Measurements from ENCODE around the gene ATP8B4.
"Not testable (repeated sequence)": the region's sequence is repeated elsewhere in the genome, so short reads cannot be mapped to it uniquely, and the experiment has no call there.

Gene ATP8B4

GRCh38 chr15:50119063-50120040 lies at the start of gene ATP8B4:
ATP8B4 (minus strand) TSS chr15:50119233; CDS start chr15:50106966, 12,267 bp downstream.
- DNase-seq, result no peak

GRCh38 chr15:50168379-50168778 lies 49.3 kb upstream of the ATP8B4 start:
- no peak for DNase-seq

GRCh38 chr15:50167110-50167509 lies 48.1 kb upstream of the ATP8B4 start:
- DNase-seq, result no peak

GRCh38 chr15:50166216-50166615 lies 47.2 kb upstream of the ATP8B4 start:
- DNase-seq, result no peak

- DNase-seq, result no peak
Observed at GRCh38 chr15:50164458-50164857, 45.4 kb upstream of the ATP8B4 start.

GRCh38 chr15:50163719-50164410 lies 44.8 kb upstream of the ATP8B4 start:
- no peak for DNase-seq

- no peak for DNase-seq
Observed at GRCh38 chr15:50162969-50163718, 44.1 kb upstream of the ATP8B4 start.

- DNase-seq, result not testable (repeated sequence)
Observed at GRCh38 chr15:50158236-50158635, 39.2 kb upstream of the ATP8B4 start.

- no peak for DNase-seq
Observed at GRCh38 chr15:50151476-50151875, 32.4 kb upstream of the ATP8B4 start.

- DNase-seq, result no peak
Observed at GRCh38 chr15:50150851-50151250, 31.8 kb upstream of the ATP8B4 start.

- DNase-seq, result no peak
Observed at GRCh38 chr15:50150349-50150748, 31.3 kb upstream of the ATP8B4 start.

- peak; percentile 3 to 14 for DNase-seq
Observed at GRCh38 chr15:50149090-50149489, 30.1 kb upstream of the ATP8B4 start.

GRCh38 chr15:50148362-50148963 lies 29.4 kb upstream of the ATP8B4 start:
- peak; percentile 45 to 81 for DNase-seq

- DNase-seq, result no peak
Observed at GRCh38 chr15:50146632-50147031, 27.6 kb upstream of the ATP8B4 start.

GRCh38 chr15:50145451-50145872 lies 26.4 kb upstream of the ATP8B4 start:
- DNase-seq, result peak; percentile 31 to 80

- DNase-seq, result no peak
Observed at GRCh38 chr15:50144341-50145120, 25.5 kb upstream of the ATP8B4 start.

- no peak for DNase-seq
Observed at GRCh38 chr15:50143255-50143860, 24.3 kb upstream of the ATP8B4 start.

GRCh38 chr15:50141856-50142255 lies 22.8 kb upstream of the ATP8B4 start:
- no peak for DNase-seq

- DNase-seq, result no peak
Observed at GRCh38 chr15:50140983-50141382, 21.9 kb upstream of the ATP8B4 start.

GRCh38 chr15:50140098-50140497 lies 21.1 kb upstream of the ATP8B4 start:
- DNase-seq, result no peak

- DNase-seq, result peak in 1 of 2 experiments; percentile 17
Observed at GRCh38 chr15:50138391-50138790, 19.4 kb upstream of the ATP8B4 start.

Measured in NCI-H526 (cell line).